Gastrocnemius medialis (tissue), 4 donors: ENCODE results near the gene DPRX.
A peak's percentile ranks its signal among the peaks of the same experiment; 100 is the strongest.

ENCODE experiments used
- POLR2A ChIP-seq, 2 donors: fragments of 450-650 bp; IDR thresholded peaks; one replicate each; pipeline ENCODE4 v1.6.1; 2017; ENCODE audit warnings: antibody characterized with exemption in 2 of 2, mild to moderate bottlenecking in 2 of 2, moderate library complexity in 2 of 2
- TF ChIP-seq, protein P1 (sequence below), 5 experiments: fragments of 450-650 bp in 3 of 5; fragments of 200-600 bp in 2 of 5; sonication (generic) in 2 of 5; IDR thresholded peaks in 4 of 5; conservative IDR thresholded peaks in 1 of 5; 1 replicate in 4 of 5; 2 replicates in 1 of 5; pipeline ENCODE4 v1.5.1; 2016 to 2019; ENCODE audit warnings: antibody characterized with exemption in 5 of 5, mild to moderate bottlenecking in 3 of 5, moderate library complexity in 3 of 5

DNA sequence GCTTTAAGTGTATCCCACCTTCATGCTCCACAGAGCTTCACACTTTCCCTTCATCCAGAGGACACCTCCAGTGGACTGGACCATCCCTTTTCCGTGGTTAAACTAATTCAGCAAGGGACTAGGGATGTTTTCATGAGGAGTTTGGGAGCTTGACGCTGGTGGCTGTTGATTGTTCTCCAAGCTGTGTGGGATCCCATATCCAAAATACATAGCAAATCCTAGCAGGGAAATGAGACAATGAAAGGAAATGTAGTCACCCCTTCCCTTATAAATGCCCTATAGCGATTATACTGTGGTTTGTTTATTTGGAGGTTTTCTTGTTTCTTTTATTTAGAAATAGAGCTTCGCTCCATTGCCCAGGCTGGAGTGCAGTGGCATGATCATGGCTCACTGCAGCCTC is 31.6 kb upstream of the DPRX start:
- TF ChIP-seq POLR2A (IDR thresholded peaks at IDR 0.05), result peak in 1 of 2 donors; percentile 15
- TF ChIP-seq, protein P1, sequence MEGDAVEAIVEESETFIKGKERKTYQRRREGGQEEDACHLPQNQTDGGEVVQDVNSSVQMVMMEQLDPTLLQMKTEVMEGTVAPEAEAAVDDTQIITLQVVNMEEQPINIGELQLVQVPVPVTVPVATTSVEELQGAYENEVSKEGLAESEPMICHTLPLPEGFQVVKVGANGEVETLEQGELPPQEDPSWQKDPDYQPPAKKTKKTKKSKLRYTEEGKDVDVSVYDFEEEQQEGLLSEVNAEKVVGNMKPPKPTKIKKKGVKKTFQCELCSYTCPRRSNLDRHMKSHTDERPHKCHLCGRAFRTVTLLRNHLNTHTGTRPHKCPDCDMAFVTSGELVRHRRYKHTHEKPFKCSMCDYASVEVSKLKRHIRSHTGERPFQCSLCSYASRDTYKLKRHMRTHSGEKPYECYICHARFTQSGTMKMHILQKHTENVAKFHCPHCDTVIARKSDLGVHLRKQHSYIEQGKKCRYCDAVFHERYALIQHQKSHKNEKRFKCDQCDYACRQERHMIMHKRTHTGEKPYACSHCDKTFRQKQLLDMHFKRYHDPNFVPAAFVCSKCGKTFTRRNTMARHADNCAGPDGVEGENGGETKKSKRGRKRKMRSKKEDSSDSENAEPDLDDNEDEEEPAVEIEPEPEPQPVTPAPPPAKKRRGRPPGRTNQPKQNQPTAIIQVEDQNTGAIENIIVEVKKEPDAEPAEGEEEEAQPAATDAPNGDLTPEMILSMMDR (IDR thresholded peaks at IDR 0.05 in 4 of 5, conservative IDR thresholded peaks at IDR 0.05 in 1 of 5), result no peak
